Neural cell (in vitro differentiated cells): Measurements from ENCODE around the gene C18orf32. TPM values are rescaled to one million over a fixed set of nuclear protein-coding genes. Genes with fewer than 3 reads are reported as not detected.
"Not testable (repeated sequence)": the region's sequence is repeated elsewhere in the genome, so short reads cannot be mapped to it uniquely, and the experiment has no call there.

Experiments
- H2AFZ ChIP-seq: fragments of 200-600, 300-800 bp; sonication (generic), shearing (Covaris generic); 2 replicates; pipeline ENCODE4 v1.6.0; 2014; ENCODE audit warnings: low read depth, mild to moderate bottlenecking, antibody characterized with exemption, low read length, moderate library complexity
- H3F3A ChIP-seq: fragments of 200-600 bp; shearing (Covaris generic); 2 replicates; pipeline ENCODE4 v1.6.1; 2016; ENCODE audit warnings: mild to moderate bottlenecking, moderate library complexity, mixed read lengths, antibody characterized with exemption, low read length; ENCODE audit not compliant: insufficient read depth, poor library complexity, severe bottlenecking
- H3K27ac ChIP-seq: fragments of 200-600, 300-800 bp; sonication (generic), shearing (Covaris generic); 2 replicates; pipeline ENCODE4 v1.5.1; 2014; ENCODE audit warnings: mild to moderate bottlenecking, low read length, moderate library complexity
- H3K27me3 ChIP-seq: fragments of 300-800, 200-600 bp; sonication (generic), shearing (Covaris generic); 2 replicates; pipeline ENCODE4 v1.6.0; 2014; ENCODE audit warnings: mild to moderate bottlenecking, low read depth, low read length, moderate library complexity; ENCODE audit not compliant: insufficient read depth
- H3K36me3 ChIP-seq: fragments of 300-800, 200-600 bp; sonication (generic), shearing (Covaris generic); 2 replicates; pipeline ENCODE4 v1.5.1; 2014; ENCODE audit warnings: mild to moderate bottlenecking, antibody characterized with exemption, low read length, moderate library complexity; ENCODE audit not compliant: insufficient read depth
- H3K4me2 ChIP-seq: fragments of 300-800, 200-600 bp; sonication (generic), shearing (Covaris generic); 2 replicates; pipeline ENCODE4 v1.6.0; 2014; ENCODE audit warnings: mild to moderate bottlenecking, low read length
- H3K4me3 ChIP-seq: fragments of 300-800, 200-600 bp; sonication (generic), shearing (Covaris generic); 2 replicates; pipeline ENCODE4 v1.5.1; 2014; ENCODE audit warnings: mild to moderate bottlenecking, low read length, moderate library complexity
- H3K79me2 ChIP-seq: fragments of 200-600 bp; shearing (Covaris generic); replicated peaks from 2 replicates; pipeline ENCODE4 v1.6.0; 2014; ENCODE audit warnings: mild to moderate bottlenecking, low read length, moderate library complexity; ENCODE audit not compliant: insufficient read depth
- H3K9ac ChIP-seq: fragments of 300-800, 200-600 bp; sonication (generic), shearing (Covaris generic); 2 replicates; pipeline ENCODE4 v1.6.1; 2016; ENCODE audit warnings: mild to moderate bottlenecking, low read length, mixed read lengths
- H3K9me2 ChIP-seq: fragments of 200-600 bp; shearing (Covaris generic); 2 replicates; pipeline ENCODE4 v1.6.1; 2016; ENCODE audit warnings: mild to moderate bottlenecking, low read length, mixed read lengths; ENCODE audit not compliant: insufficient read depth
- H3K9me3 ChIP-seq: fragments of 200-600, 300-800 bp; sonication (generic), shearing (Covaris generic); 2 replicates; pipeline ENCODE4 v1.6.1; 2016; ENCODE audit warnings: mild to moderate bottlenecking, mixed run types, low read length, moderate library complexity, mixed read lengths
- H4K20me1 ChIP-seq: fragments of 200-600 bp; shearing (Covaris generic); 2 replicates; pipeline ENCODE4 v1.6.1; 2016; ENCODE audit warnings: mild to moderate bottlenecking, mixed run types; ENCODE audit not compliant: insufficient read depth
- EP300 ChIP-seq: fragments of 450-650 bp; conservative IDR thresholded peaks from 2 replicates; pipeline ENCODE4 v1.6.1; 2014; ENCODE audit warnings: antibody characterized with exemption, mild to moderate bottlenecking, moderate library complexity; ENCODE audit not compliant: poor library complexity, severe bottlenecking
- EZH2 ChIP-seq: fragments of 200-600, 300-800 bp; shearing (Covaris generic), sonication (generic); IDR thresholded peaks from 2 replicates; pipeline ENCODE4 v1.6.1; 2014; ENCODE audit warnings: antibody characterized with exemption, low read length, borderline replicate concordance, mild to moderate bottlenecking; ENCODE audit not compliant: insufficient read depth, poor library complexity, severe bottlenecking
- MXI1 ChIP-seq: fragments of 450-650 bp; conservative IDR thresholded peaks from 2 replicates; pipeline ENCODE4 v1.6.1; 2014; ENCODE audit warnings: antibody characterized with exemption, mild to moderate bottlenecking; ENCODE audit not compliant: poor library complexity, severe bottlenecking
- RAD21 ChIP-seq: fragments of 450-650 bp; conservative IDR thresholded peaks from 2 replicates; pipeline ENCODE4 v1.6.1; 2014; ENCODE audit warnings: antibody characterized with exemption, mild to moderate bottlenecking, moderate library complexity
- SMC3 ChIP-seq: fragments of 450-650 bp; conservative IDR thresholded peaks from 2 replicates; pipeline ENCODE4 v1.6.1; 2014; ENCODE audit warnings: antibody characterized with exemption, mild to moderate bottlenecking, moderate library complexity; ENCODE audit not compliant: poor library complexity
- TAF1 ChIP-seq: IDR thresholded peaks from 2 replicates; pipeline ENCODE4 v1.6.1; 2012; ENCODE audit warnings: low read depth
- polyA plus RNA-seq: library from polyadenylated mRNA; depleted of rRNA; stranded (reverse); fragments of >200 nt; gene quantifications from 2 replicates; pipeline ENCODE4 v1.2.3, GENCODE V29; 2014
- TF ChIP-seq, protein P1 (sequence below): IDR thresholded peaks from 2 replicates; pipeline ENCODE4 v1.6.1; 2012; ENCODE audit warnings: borderline replicate concordance
- TF ChIP-seq, protein P2 (sequence below): fragments of 450-650 bp; IDR thresholded peaks from 2 replicates; pipeline ENCODE4 v1.5.1; 2014; ENCODE audit warnings: antibody characterized with exemption, mild to moderate bottlenecking, moderate library complexity; ENCODE audit not compliant: poor library complexity, severe bottlenecking

The C18orf32 gene
- polyA plus RNA-seq, 1 donor from 2014 or later = 594 TPM

- no peak for TF ChIP-seq TAF1
- no peak for TF ChIP-seq EZH2
- Histone ChIP-seq H3K9me2 (no peaks in the 10 kb centered on the region), H3K27ac (no peak overlapping the region), H3K4me2 (no peak overlapping the region), H3K9ac (no peak overlapping the region), H3F3A (no peaks in the 10 kb centered on the region), H3K79me2 (peaks cover 4% of the 10 kb centered on the region), H3K9me3 (no peaks in the 10 kb centered on the region), H2AFZ (no peak overlapping the region), H3K36me3 (no peaks in the 10 kb centered on the region), H3K27me3 (no peaks in the 10 kb centered on the region), H3K4me3 (no peak overlapping the region), H4K20me1 (no peaks in the 10 kb centered on the region)
Measured at GRCh38 chr18:49457616-49458015, 29.4 kb downstream of the C18orf32 start.

DNA sequence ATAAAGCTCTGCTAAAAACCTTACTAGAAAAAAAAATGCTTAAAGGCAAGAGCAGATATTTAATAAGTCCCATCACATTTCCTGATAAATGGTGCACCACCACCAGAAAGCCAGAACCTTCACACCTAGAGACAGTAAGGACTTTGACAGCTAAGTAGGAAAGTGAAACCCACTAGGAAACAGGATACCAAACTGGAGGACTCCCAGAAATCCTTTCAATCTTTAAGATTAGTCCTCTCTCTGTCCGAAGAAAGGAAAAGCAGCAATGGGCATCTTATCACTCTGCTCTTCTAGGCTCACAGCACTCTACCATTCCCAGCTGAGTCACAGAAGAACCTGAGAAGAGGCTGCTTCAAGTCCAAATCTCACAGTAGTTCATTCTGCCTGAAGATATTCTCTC lies 30.2 kb downstream of the C18orf32 start:
- TF ChIP-seq RAD21 (no peak), MXI1 (no peak), EZH2 (no peak), TAF1 (no peak), EP300 (no peak), SMC3 (no peak)
- TF ChIP-seq, protein P1, sequence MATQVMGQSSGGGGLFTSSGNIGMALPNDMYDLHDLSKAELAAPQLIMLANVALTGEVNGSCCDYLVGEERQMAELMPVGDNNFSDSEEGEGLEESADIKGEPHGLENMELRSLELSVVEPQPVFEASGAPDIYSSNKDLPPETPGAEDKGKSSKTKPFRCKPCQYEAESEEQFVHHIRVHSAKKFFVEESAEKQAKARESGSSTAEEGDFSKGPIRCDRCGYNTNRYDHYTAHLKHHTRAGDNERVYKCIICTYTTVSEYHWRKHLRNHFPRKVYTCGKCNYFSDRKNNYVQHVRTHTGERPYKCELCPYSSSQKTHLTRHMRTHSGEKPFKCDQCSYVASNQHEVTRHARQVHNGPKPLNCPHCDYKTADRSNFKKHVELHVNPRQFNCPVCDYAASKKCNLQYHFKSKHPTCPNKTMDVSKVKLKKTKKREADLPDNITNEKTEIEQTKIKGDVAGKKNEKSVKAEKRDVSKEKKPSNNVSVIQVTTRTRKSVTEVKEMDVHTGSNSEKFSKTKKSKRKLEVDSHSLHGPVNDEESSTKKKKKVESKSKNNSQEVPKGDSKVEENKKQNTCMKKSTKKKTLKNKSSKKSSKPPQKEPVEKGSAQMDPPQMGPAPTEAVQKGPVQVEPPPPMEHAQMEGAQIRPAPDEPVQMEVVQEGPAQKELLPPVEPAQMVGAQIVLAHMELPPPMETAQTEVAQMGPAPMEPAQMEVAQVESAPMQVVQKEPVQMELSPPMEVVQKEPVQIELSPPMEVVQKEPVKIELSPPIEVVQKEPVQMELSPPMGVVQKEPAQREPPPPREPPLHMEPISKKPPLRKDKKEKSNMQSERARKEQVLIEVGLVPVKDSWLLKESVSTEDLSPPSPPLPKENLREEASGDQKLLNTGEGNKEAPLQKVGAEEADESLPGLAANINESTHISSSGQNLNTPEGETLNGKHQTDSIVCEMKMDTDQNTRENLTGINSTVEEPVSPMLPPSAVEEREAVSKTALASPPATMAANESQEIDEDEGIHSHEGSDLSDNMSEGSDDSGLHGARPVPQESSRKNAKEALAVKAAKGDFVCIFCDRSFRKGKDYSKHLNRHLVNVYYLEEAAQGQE = no peak
- TF ChIP-seq, protein P2, sequence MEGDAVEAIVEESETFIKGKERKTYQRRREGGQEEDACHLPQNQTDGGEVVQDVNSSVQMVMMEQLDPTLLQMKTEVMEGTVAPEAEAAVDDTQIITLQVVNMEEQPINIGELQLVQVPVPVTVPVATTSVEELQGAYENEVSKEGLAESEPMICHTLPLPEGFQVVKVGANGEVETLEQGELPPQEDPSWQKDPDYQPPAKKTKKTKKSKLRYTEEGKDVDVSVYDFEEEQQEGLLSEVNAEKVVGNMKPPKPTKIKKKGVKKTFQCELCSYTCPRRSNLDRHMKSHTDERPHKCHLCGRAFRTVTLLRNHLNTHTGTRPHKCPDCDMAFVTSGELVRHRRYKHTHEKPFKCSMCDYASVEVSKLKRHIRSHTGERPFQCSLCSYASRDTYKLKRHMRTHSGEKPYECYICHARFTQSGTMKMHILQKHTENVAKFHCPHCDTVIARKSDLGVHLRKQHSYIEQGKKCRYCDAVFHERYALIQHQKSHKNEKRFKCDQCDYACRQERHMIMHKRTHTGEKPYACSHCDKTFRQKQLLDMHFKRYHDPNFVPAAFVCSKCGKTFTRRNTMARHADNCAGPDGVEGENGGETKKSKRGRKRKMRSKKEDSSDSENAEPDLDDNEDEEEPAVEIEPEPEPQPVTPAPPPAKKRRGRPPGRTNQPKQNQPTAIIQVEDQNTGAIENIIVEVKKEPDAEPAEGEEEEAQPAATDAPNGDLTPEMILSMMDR = no peak
- H3K9ac ChIP-seq = no peak overlapping the region

GRCh38 chr18:49452534-49452933 lies 34.5 kb downstream of the C18orf32 start:
- not testable (repeated sequence) for H3F3A ChIP-seq, H3K79me2 ChIP-seq, H4K20me1 ChIP-seq, H2AFZ ChIP-seq, H3K4me2 ChIP-seq, H3K27ac ChIP-seq, H3K4me3 ChIP-seq, H3K9me2 ChIP-seq, H3K36me3 ChIP-seq, H3K27me3 ChIP-seq, H3K9ac ChIP-seq
- peaks cover 13% of the 10 kb centered on the region for H3K9me3 ChIP-seq

More for the DNA sequence above, 30.2 kb downstream of the C18orf32 start:
- H3K27ac ChIP-seq = no peak overlapping the region
- peaks cover 4% of the 10 kb centered on the region for H3K79me2 ChIP-seq
- no peaks in the 10 kb centered on the region for H3K36me3 ChIP-seq
- no peaks in the 10 kb centered on the region for H3F3A ChIP-seq
- H3K9me2 ChIP-seq = no peaks in the 10 kb centered on the region
- no peak overlapping the region for H3K4me3 ChIP-seq
- H3K4me2 ChIP-seq = no peak overlapping the region
- H3K9me3 ChIP-seq = no peaks in the 10 kb centered on the region
- H4K20me1 ChIP-seq = no peaks in the 10 kb centered on the region
- H2AFZ ChIP-seq = no peak overlapping the region
- H3K27me3 ChIP-seq = no peaks in the 10 kb centered on the region
